Inflammatory macrophage (primary cell): ENCODE measurements around the gene ZNHIT6.

Experiments
- DNase-seq, 2 donors: peaks; one replicate each; pipeline ENCODE4 v3.0.0-alpha.2; 2020 to 2022

Gene ZNHIT6

GRCh38 chr1:85616736-85617135, 91.5 kb downstream of the ZNHIT6 start:
- DNase-seq: no peak

DNA sequence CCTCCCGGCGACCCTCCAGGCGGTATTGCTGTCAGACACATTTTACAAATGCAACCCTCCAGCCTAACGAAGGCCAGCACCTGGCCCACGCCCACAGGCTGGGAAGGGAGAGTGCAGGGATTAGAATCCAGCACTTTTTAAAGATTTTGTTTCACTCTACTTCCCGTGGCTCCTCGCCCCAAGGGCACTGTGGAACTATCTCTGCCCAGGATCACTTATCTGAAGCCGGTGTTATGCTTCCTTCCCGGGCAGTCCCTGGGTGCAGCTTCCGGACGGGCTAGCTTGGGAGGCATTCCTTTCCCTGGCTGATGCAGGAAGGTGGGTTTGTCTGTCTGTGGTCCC, 91.9 kb downstream of the ZNHIT6 start:
- no peak for DNase-seq

GRCh38 chr1:85615586-85616363, 92.5 kb downstream of the ZNHIT6 start:
- DNase-seq: no peak

GRCh38 chr1:85612704-85613361, 95.4 kb downstream of the ZNHIT6 start:
- DNase-seq: no peak

- no peak for DNase-seq
These were observed 96.4 kb downstream of the ZNHIT6 start for GRCh38 chr1:85611856-85612255.

DNA sequence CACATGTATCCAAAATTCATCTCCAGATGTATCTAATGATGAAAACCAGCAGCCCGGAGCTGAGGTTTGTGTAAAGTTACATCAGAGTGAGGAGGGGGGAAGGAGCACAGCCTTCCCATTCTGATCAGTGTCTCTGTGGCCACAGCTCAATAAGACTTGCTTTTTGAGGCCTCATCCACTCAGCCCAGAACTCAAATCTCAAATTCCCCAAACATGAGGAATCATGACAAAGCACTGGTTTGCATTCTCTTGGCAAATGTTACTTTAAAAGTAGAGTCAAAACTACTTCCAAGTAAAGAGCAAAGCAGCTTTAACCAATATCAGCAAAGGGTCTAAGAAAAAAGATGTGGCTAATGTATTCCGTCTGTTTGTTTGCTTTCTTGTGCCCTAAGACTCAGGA, 96.8 kb downstream of the ZNHIT6 start:
- DNase-seq: no peak

GRCh38 chr1:85609976-85610375, 98.3 kb downstream of the ZNHIT6 start:
- no peak for DNase-seq

DNA sequence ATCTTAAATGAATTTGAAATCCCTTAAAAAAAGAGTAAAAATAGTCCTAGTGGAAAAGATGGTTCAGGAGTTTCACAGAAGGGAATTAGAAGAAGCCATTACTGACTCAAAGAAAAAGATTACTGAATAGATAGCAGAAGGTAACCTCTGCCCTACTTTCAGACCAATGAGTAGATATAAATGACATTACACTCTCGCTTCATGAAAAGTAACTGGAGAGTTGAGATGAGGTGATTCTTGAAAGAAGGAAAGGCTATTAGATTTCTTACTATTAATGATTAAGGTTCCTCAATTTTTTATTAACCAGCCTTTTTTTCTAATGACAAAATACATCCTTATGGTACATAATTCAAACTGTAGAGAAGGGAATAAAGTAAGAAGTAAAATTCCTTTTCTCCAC, 99.4 kb downstream of the ZNHIT6 start:
- DNase-seq: no peak

GRCh38 chr1:85607921-85608265, 100.3 kb downstream of the ZNHIT6 start:
- DNase-seq: no peak

DNA sequence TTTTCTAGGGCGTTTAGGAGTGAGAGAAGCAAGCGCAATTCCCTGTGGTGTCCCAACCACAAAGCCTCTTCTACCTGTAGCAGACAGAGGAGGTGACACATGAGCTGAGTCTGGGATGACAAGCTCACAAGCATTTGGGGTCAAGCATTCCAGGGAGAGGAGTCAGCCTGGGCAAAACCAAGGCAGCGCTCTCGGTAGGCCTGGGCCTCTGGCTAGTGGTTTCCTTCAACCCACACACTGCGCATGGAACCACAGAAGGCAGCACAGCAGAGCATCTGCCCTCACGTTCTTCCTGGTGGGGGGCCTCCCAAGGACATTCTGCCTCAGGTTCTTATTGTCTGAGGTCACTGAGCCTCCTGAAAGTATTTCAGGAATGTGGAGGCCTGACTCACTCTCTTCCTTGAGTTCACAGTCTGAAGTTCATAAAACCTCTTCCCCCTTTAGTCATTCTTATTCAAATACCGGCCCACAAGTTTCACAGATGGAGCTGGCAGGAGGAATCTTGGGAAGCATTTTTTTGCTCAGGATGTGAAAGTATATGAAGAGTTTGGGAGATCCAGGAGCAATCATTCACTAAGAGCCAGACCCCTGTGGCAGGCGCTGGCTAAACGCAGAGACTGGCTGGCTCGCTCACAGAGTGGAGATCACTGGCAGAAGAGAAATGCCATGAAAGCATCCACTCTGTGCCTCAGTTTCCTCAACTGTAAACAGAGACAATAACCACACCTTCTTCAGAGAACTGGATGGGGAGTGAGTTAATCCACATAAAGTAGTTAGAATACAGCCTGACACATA, 100.9 kb downstream of the ZNHIT6 start:
- DNase-seq: no peak

DNA sequence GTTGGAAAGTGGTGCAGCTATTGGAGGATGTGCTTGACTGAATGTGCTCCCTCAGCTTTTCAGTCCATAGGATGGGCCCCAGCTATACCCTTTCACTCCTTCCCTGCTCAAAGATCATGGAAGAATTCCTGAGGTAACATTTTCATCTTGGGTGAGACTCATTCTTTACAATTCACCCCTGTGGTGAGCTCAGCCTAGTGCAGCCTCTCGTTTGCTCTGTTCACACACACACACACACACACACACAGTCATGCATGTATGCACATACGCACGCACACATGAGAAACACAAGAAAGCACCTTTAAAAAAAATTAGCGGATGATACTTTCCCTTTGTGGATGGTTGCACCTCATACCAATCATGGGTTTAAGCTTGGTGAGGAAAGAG, 101.8 kb downstream of the ZNHIT6 start:
- DNase-seq: no peak

DNA sequence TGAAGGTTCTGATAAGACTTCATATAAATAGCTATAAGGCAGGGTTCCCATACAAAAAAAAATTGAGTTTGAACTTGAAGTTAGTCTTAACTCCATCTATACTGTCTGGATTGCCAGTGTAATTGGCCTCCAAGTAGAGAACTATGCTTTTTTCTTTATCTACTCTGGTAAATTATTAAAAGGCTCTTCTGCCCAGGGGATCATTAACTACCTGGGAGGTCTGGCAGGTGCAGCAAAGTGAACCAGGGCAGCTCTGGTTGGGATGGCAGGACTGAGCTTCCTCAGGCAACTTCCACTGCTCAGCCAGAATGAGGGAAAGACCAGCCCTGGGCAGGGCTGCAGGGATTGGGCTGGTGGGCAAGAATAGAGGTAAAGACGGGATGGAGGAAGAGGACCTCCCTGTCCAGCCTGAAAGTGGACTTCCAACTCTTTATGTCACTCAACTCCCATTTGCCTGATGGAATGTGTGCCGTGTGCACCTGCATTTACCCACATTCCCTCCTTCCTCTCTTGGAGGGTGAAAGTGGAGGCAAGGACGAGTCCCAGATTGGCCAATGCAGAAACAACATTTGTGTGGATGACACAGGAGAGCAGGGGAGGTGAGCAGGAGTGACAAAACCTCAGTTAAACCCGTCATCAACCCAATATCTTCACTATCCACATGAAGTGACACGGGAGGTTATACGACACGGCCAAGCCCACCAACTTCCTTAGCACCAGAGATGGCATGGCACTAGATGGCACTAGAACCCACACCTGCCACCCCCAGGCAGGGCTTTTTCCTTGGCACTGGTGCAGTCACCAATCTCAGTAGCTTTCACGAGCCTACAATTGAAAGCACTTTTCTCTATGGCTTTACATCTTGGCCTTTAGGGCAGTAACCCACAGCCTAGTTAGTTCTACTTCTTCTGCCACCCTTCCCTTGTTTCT, 102.5 kb downstream of the ZNHIT6 start:
- DNase-seq: no peak

GRCh38 chr1:85604298-85604997, 103.8 kb downstream of the ZNHIT6 start:
- DNase-seq: no peak

GRCh38 chr1:85603086-85603880, 105.0 kb downstream of the ZNHIT6 start:
- DNase-seq: no peak

GRCh38 chr1:85602571-85602970, 105.7 kb downstream of the ZNHIT6 start:
- no peak for DNase-seq

GRCh38 chr1:85601901-85602300, 106.3 kb downstream of the ZNHIT6 start:
- DNase-seq: no peak

DNA sequence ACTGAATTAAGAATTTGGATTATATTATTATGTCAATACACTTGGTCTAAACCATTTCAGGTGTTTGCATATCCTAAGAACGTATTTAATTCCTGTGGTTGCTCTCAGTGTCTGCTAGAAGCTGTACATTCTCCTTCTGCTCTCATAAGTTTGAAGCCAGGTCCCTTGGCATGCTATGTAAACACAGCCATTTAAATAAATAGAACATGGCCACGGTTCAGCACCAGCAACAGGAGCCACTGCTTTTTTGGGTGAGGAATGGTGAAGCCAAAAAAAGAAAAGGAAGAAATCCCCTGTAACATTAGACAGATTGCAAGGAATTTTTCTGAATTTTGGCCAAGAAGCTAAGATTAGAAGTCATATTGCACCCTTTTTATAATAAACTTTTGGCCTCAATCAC, 108.6 kb downstream of the ZNHIT6 start:
- no peak for DNase-seq
